Astrocyte of the cerebellum (primary cell): Measurements from ENCODE around the gene CSDE1.

Experiments
- DNase-seq: peaks from one replicate; pipeline ENCODE4 v3.0.0-alpha.2; 2011; ENCODE audit warnings: low read depth
- H3K4me3 ChIP-seq: 2 replicates; pipeline ENCODE4 v1.5.1; 2011; ENCODE audit warnings: mild to moderate bottlenecking, low read depth, low read length, moderate library complexity
- in situ Hi-C: cut with HindIII; loops from 2 replicates; pipeline ENCODE4 v1.10.0; 2017; ENCODE audit warnings: low sequenced_read_pairs
- TF ChIP-seq, protein P1 (sequence below): IDR thresholded peaks from 2 replicates; pipeline ENCODE4 v1.5.1; 2012; ENCODE audit warnings: low read length, low read depth, moderate library complexity, mild to moderate bottlenecking; ENCODE audit errors: missing control alignments

The CSDE1 gene

DNA sequence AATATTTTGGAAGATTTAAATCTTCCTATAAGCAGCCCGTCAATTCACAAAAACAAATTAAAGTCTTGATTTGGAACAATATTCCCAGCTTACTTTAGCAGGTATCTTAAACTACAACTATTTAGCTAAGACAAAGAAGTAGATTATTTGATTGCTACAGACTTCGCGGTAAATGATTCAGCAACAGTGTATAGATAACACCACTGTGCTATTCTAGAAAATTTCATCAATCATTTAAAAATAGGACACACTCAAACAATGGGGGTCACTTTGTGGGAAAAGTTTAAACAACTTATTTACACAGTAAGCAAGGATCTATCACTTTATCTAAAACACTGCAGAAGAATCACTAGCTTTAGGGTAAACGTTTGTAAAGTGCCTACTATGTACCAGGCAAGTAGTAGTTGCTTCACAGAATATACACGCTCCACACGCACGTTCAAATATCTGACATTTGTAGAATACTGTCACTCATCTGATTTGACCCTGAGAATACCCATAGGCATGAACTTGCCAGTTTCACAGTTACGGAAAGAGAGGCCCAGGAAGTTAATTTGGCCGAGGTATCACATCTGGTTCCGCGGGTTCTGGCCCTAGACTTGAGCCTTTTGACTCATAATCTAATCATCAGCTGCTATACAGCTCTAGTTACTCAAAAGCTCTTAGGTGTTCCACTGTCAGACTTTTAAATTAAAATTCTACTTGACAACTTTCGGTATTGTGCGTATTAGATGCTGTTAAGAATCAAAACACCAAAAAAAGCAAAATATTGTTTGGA is 88.8 kb downstream of the CSDE1 start:
- in situ Hi-C loops = loop anchor here (10.0 kb wide), 1 partner anchor 64 kb away; no protein-coding TSS in a partner anchor
- no peak for DNase-seq

DNA sequence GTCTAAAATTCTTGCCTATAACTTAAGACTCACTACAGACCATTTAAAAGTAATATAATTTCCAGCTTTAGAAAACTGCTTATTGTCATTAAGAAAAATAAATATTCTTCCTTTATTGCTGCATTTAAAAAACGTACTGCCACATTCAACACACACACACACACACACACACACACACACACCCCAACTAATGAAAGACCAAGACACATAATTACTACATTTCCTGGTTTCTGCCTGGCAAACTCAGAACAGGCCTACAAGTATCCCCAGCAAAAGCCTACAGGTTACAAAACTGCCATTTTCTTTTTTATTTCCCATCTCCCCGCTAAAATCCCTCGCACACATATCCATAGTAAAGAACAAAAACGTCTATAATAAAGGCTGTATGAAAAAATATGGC is 89.4 kb downstream of the CSDE1 start:
- H3K4me3 ChIP-seq = no peak overlapping the region
- TF ChIP-seq, protein P1, sequence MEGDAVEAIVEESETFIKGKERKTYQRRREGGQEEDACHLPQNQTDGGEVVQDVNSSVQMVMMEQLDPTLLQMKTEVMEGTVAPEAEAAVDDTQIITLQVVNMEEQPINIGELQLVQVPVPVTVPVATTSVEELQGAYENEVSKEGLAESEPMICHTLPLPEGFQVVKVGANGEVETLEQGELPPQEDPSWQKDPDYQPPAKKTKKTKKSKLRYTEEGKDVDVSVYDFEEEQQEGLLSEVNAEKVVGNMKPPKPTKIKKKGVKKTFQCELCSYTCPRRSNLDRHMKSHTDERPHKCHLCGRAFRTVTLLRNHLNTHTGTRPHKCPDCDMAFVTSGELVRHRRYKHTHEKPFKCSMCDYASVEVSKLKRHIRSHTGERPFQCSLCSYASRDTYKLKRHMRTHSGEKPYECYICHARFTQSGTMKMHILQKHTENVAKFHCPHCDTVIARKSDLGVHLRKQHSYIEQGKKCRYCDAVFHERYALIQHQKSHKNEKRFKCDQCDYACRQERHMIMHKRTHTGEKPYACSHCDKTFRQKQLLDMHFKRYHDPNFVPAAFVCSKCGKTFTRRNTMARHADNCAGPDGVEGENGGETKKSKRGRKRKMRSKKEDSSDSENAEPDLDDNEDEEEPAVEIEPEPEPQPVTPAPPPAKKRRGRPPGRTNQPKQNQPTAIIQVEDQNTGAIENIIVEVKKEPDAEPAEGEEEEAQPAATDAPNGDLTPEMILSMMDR = no peak
- no peak for DNase-seq
- in situ Hi-C loops = loop anchor here (10.0 kb wide), 1 partner anchor 64 kb away; no protein-coding TSS in a partner anchor

More for the DNA sequence above, 88.8 kb downstream of the CSDE1 start:
- TF ChIP-seq, protein P1 = no peak
- H3K4me3 ChIP-seq = peak overlapping the region; percentile 67

DNA sequence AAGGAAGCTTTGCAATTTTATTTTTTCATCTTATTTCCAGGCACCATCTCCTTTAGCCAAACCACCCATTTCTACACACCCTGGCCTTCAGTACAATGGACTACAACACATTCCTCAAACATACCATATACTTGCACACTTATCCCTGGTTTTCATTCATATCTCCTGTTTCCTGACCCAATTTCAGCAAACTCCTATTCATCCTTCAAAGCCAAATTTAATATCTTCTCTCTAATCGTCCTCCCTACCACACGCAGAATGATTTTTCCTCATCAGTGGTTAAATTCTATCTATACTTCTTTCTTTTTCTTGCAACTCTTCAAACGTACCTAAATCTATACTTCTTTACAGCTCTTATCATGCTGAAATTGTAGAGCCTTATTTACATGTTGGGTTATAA is 90.8 kb downstream of the CSDE1 start:
- H3K4me3 ChIP-seq = no peak overlapping the region
- in situ Hi-C loops = loop anchor here (10.0 kb wide), 1 partner anchor 62 kb away; no protein-coding TSS in a partner anchor
- TF ChIP-seq, protein P1 = no peak
- DNase-seq = no peak
